Thoracic aorta (tissue), 2 donors: ENCODE data around the gene IPO11. TPM values are rescaled to one million over a fixed set of nuclear protein-coding genes. Genes with fewer than 3 reads are reported as not detected.
"Not testable (repeated sequence)": the region's sequence is repeated elsewhere in the genome, so short reads cannot be mapped to it uniquely, and the experiment has no call there.

Source experiments
- ATAC-seq: fragments of 150-250 bp; one replicate; pipeline ENCODE4 v1.8.0; 2017; ENCODE audit warnings: low read depth; ENCODE audit not compliant: insufficient number of reproducible peaks, low FRiP score
- DNase-seq: peaks from one replicate; pipeline ENCODE4 v3.0.0-alpha.2; 2020; ENCODE audit warnings: low spot score
- H3K27ac ChIP-seq, 2 donors: fragments of 200-600 bp; sonication (generic); 1 replicate in 1 of 2; 2 replicates in 1 of 2; pipeline ENCODE4 v1.5.1; 2016; ENCODE audit warnings: mild to moderate bottlenecking in 2 of 2, moderate library complexity in 2 of 2
- H3K27me3 ChIP-seq: fragments of 200-600 bp; sonication (generic); replicated peaks from 2 replicates; pipeline ENCODE4 v1.6.0; 2016; ENCODE audit warnings: mild to moderate bottlenecking; ENCODE audit not compliant: insufficient read depth
- H3K36me3 ChIP-seq: fragments of 200-600 bp; sonication (generic); one replicate; pipeline ENCODE4 v1.5.1; 2016
- H3K4me1 ChIP-seq, 2 donors: fragments of 200-600 bp; sonication (generic); 1 replicate in 1 of 2; 2 replicates in 1 of 2; pipeline versions ENCODE4 v1.5.1 to v1.6.0; 2016; ENCODE audit warnings: low read depth in 2 of 2, mild to moderate bottlenecking in 1 of 2; ENCODE audit not compliant: control insufficient read depth in 1 of 2
- H3K4me3 ChIP-seq: fragments of 200-600 bp; sonication (generic); 2 replicates; pipeline ENCODE4 v1.5.1; 2016; ENCODE audit warnings: mild to moderate bottlenecking
- H3K9me3 ChIP-seq: fragments of 200-600 bp; sonication (generic); 2 replicates; pipeline ENCODE4 v1.5.1; 2016
- CTCF ChIP-seq: fragments of 200-600 bp; sonication (generic); IDR thresholded peaks from one replicate; pipeline ENCODE4 v1.5.1; 2019; ENCODE audit warnings: antibody characterized with exemption
- total RNA-seq, 2 donors: library from RNA; depleted of rRNA; stranded (reverse); fragments of >200 nt; gene quantifications; one replicate each; pipeline versions ENCODE4 v1.1.0 to v1.2.3, GENCODE V29; 2016

Gene IPO11
- total RNA-seq, 2 donors from 2014 or later: 10.7 to 16.5 TPM

GRCh38 chr5:62623271-62623670, 210.7 kb downstream of the IPO11 start:
- H3K27me3 ChIP-seq: no peaks in the 10 kb centered on the region
- H3K9me3 ChIP-seq: no peaks in the 10 kb centered on the region
- H3K36me3 ChIP-seq: peaks cover 5% of the 10 kb centered on the region
- no peaks in the 10 kb centered on the region for H3K4me1 ChIP-seq
- DNase-seq (no peak), ATAC-seq (no peak)
- no peak overlapping the region for H3K27ac ChIP-seq
- no peak overlapping the region for H3K4me3 ChIP-seq
- TF ChIP-seq CTCF: no peak

GRCh38 chr5:62624436-62624835, 211.9 kb downstream of the IPO11 start:
- not testable (repeated sequence) for H3K27me3 ChIP-seq, H3K36me3 ChIP-seq, DNase-seq, H3K9me3 ChIP-seq, H3K4me1 ChIP-seq, ATAC-seq, H3K4me3 ChIP-seq, H3K27ac ChIP-seq

- peaks cover 0 to 1% of the 10 kb centered on the region in 2 donors for H3K4me1 ChIP-seq
- no peaks in the 10 kb centered on the region for H3K9me3 ChIP-seq
- no peak overlapping the region for H3K27ac ChIP-seq
- H3K36me3 ChIP-seq: peaks cover 5% of the 10 kb centered on the region
- DNase-seq: no peak
- no peaks in the 10 kb centered on the region for H3K27me3 ChIP-seq
- H3K4me3 ChIP-seq: no peak overlapping the region
- no peak for ATAC-seq
- no peak for TF ChIP-seq CTCF
These were observed 214.0 kb downstream of the IPO11 start for GRCh38 chr5:62626534-62626933.

- TF ChIP-seq CTCF: no peak
- no peak for ATAC-seq
- Histone ChIP-seq H3K4me3 (no peak overlapping the region), H3K9me3 (no peaks in the 10 kb centered on the region), H3K27me3 (no peaks in the 10 kb centered on the region), H3K27ac (no peak overlapping the region), H3K4me1 (peaks cover 5% of the 10 kb centered on the region in 2 donors), H3K36me3 (peaks cover 5% of the 10 kb centered on the region)
- DNase-seq: no peak
These were observed 214.6 kb downstream of the IPO11 start for GRCh38 chr5:62627121-62627520.

- no peak for ATAC-seq
- Histone ChIP-seq H3K4me1 (peaks cover 5 to 10% of the 10 kb centered on the region in 2 donors), H3K9me3 (no peaks in the 10 kb centered on the region)
These were observed 215.3 kb downstream of the IPO11 start for GRCh38 chr5:62627901-62628300.

More at GRCh38 chr5:62627901-62628300, 215.3 kb downstream of the IPO11 start:
- H3K27me3 ChIP-seq: no peaks in the 10 kb centered on the region
- H3K27ac ChIP-seq: no peak overlapping the region
- no peak overlapping the region for H3K4me3 ChIP-seq
- TF ChIP-seq CTCF: no peak
- peaks cover 5% of the 10 kb centered on the region for H3K36me3 ChIP-seq
- DNase-seq: no peak
